ENCODE measurements around the gene USF1.

Gene USF1

GRCh38 chr1:161013488-161014230 lies 32.1 kb downstream of the USF1 start:
- TF ChIP-seq, protein P1, sequence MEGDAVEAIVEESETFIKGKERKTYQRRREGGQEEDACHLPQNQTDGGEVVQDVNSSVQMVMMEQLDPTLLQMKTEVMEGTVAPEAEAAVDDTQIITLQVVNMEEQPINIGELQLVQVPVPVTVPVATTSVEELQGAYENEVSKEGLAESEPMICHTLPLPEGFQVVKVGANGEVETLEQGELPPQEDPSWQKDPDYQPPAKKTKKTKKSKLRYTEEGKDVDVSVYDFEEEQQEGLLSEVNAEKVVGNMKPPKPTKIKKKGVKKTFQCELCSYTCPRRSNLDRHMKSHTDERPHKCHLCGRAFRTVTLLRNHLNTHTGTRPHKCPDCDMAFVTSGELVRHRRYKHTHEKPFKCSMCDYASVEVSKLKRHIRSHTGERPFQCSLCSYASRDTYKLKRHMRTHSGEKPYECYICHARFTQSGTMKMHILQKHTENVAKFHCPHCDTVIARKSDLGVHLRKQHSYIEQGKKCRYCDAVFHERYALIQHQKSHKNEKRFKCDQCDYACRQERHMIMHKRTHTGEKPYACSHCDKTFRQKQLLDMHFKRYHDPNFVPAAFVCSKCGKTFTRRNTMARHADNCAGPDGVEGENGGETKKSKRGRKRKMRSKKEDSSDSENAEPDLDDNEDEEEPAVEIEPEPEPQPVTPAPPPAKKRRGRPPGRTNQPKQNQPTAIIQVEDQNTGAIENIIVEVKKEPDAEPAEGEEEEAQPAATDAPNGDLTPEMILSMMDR (IDR thresholded peaks at IDR 0.05; ENCODE audit: low read depth, low read length): no peak
- no peak for DNase-seq (ENCODE audit: extremely low read depth, low read depth)

DNA sequence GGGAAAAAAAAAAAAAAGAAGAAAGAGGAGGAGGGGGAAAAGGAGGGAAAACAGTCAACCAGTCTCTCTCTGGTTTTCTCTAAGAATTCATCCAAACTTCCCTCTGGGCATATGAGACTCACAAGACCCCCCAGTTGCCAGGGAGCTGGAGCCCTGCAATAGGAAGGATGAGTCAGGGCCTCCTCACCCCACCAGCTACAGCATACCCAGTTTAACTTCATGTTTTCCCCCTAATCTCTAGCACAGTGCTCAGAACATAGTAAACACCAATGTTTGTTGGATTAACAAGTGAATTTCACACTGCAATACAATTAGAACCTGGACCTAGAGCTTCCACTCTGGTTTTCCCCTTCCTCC lies 32.7 kb downstream of the USF1 start:
- TF ChIP-seq, protein P1 (IDR thresholded peaks at IDR 0.05; ENCODE audit: low read depth, low read length): no peak
- no peak for DNase-seq (ENCODE audit: extremely low read depth, low read depth)

DNA sequence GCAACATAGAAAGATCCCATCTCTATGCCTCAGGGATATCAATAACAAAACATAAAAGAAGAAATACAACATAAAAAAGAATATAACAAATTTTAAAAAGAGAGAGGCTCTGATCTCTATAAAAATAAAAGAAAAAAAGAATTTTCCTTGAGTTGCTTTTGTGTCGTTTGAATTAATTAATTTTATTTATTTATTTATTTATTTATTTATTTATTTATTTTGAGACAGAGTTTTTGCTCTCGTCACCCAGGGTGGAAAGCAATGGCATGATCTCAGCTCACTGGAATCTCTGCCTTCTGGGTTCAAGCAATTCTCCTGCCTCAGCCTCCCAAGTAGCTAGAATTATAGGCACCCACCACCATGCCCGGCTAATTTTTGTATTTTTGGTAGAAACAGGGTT lies 33.4 kb downstream of the USF1 start:
- DNase-seq (ENCODE audit: extremely low read depth, low read depth): no peak
- TF ChIP-seq, protein P1 (IDR thresholded peaks at IDR 0.05; ENCODE audit: low read depth, low read length): no peak

GRCh38 chr1:161009602-161010211 lies 36.1 kb downstream of the USF1 start:
- DNase-seq (ENCODE audit: extremely low read depth, low read depth): no peak
- TF ChIP-seq, protein P1 (IDR thresholded peaks at IDR 0.05; ENCODE audit: low read depth, low read length): no peak

GRCh38 chr1:161008869-161009510 lies 36.8 kb downstream of the USF1 start:
- TF ChIP-seq, protein P1 (IDR thresholded peaks at IDR 0.05; ENCODE audit: low read depth, low read length): no peak
- DNase-seq (ENCODE audit: extremely low read depth, low read depth): no peak

DNA sequence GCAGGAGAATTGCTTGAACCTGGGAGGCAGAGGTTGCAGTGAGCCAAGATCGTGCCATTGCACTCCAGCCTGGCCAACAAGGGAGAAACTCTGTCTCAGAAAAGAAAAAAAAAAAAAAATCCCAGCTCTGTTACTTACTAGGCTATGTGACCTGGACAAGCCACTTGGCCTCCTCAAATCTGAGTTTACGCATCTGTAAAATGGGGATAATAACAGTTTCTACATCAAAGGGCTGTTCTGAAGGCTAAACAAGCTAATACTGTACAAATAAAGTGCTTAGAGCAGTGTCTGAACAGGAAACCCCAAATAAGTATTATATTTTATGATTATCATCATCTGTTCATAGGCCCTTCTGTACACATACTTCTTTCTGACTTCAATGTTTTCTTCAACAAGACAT lies 38.4 kb downstream of the USF1 start:
- TF ChIP-seq, protein P1 (IDR thresholded peaks at IDR 0.05; ENCODE audit: low read depth, low read length): no peak
- DNase-seq (ENCODE audit: extremely low read depth, low read depth): no peak

GRCh38 chr1:161006563-161006962 lies 39.2 kb downstream of the USF1 start:
- no peak for DNase-seq (ENCODE audit: extremely low read depth, low read depth)
- TF ChIP-seq, protein P1 (IDR thresholded peaks at IDR 0.05; ENCODE audit: low read depth, low read length): no peak
